Cardiac fibroblast (primary cell): ENCODE measurements around the gene RHBDF2.
A peak's percentile ranks its signal among the peaks of the same experiment; 100 is the strongest.
"Not testable (repeated sequence)": the region's sequence is repeated elsewhere in the genome, so short reads cannot be mapped to it uniquely, and the experiment has no call there.

ENCODE experiments used
- DNase-seq, 2 donors: peaks; one replicate each; pipeline versions ENCODE4 v3.0.0 to v3.0.0-alpha.2; 2010; ENCODE audit warnings: low read depth in 2 of 2
- H3K4me3 ChIP-seq, 2 donors: replicated peaks in 1 of 2; 1 replicate in 1 of 2; 2 replicates in 1 of 2; pipeline ENCODE4 v1.5.1; 2011; ENCODE audit warnings: low read depth in 2 of 2, low read length in 2 of 2, mild to moderate bottlenecking in 2 of 2, moderate library complexity in 1 of 2
- TF ChIP-seq, protein P1 (sequence below): IDR thresholded peaks from one replicate; pipeline ENCODE4 v1.5.1; 2011; ENCODE audit warnings: low read depth, mild to moderate bottlenecking, low read length, inconsistent platforms

The RHBDF2 gene

DNA sequence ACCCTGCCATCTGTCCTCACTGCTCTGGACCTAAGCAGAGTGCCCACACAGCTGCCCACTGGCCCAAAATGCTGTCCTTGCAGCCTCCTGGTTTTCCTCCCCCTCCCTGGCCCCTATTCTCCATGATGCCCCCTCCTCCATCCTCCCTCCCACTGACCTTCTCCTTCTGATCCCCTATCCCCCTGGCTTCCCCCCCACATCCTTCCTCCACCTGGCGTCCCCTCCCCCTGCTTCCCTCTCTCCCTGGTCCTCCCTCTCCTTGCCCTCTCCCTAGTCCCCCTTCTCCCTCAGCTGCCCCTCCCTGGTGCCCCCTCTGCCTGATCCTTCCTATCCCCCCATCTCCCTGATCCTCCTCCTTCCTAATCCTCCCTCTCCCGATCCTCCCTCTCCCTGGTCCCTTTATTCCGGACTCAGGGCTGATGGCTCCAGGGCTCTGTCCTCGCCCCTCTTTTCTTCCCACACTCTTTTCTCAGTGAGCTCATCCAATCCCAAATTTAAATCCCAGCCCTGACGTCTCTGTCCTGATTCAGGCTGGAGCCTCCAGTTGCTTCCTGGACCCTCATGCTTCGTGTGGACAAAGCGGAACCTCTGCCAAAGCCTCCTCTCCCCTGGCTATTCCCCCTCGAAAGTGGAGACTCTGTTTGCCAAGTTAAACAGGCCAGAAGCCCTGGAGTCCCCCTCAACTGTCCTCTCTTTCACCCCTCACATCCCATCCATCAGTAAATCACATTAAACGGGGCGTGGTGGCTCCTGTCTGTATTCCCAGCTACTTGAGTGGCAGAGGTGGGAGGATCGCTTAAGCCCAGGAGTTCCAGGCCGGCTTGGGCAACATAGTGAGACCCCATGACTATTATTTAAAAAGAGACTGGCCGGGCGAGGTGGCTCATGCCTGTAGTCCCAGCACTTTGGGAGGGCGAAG lies 18.1 kb upstream of the RHBDF2 start:
- TF ChIP-seq, protein P1, sequence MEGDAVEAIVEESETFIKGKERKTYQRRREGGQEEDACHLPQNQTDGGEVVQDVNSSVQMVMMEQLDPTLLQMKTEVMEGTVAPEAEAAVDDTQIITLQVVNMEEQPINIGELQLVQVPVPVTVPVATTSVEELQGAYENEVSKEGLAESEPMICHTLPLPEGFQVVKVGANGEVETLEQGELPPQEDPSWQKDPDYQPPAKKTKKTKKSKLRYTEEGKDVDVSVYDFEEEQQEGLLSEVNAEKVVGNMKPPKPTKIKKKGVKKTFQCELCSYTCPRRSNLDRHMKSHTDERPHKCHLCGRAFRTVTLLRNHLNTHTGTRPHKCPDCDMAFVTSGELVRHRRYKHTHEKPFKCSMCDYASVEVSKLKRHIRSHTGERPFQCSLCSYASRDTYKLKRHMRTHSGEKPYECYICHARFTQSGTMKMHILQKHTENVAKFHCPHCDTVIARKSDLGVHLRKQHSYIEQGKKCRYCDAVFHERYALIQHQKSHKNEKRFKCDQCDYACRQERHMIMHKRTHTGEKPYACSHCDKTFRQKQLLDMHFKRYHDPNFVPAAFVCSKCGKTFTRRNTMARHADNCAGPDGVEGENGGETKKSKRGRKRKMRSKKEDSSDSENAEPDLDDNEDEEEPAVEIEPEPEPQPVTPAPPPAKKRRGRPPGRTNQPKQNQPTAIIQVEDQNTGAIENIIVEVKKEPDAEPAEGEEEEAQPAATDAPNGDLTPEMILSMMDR = no peak
- no peak overlapping the region for H3K4me3 ChIP-seq
- DNase-seq = no peak

DNA sequence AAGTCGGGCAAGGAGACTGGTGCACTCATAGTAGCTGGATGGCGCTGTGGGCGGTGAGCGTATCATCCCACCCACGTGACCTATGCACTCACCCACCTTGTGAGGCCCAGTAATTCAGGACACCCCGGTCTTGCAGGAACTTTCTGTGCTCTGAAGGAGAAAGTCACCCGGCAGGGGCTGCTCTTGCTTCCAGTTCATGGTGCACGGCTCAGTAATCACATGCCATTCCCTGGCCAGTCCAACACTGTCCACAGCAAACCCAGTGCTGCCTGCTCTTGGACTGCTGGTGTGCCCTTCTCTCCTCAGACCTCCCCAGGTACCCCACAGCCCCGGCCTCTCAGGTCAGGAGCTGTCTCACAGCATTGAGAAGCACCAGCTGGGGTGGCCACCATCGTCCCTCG lies 16.4 kb upstream of the RHBDF2 start:
- no peak overlapping the region for H3K4me3 ChIP-seq
- DNase-seq = no peak
- TF ChIP-seq, protein P1 = no peak

DNA sequence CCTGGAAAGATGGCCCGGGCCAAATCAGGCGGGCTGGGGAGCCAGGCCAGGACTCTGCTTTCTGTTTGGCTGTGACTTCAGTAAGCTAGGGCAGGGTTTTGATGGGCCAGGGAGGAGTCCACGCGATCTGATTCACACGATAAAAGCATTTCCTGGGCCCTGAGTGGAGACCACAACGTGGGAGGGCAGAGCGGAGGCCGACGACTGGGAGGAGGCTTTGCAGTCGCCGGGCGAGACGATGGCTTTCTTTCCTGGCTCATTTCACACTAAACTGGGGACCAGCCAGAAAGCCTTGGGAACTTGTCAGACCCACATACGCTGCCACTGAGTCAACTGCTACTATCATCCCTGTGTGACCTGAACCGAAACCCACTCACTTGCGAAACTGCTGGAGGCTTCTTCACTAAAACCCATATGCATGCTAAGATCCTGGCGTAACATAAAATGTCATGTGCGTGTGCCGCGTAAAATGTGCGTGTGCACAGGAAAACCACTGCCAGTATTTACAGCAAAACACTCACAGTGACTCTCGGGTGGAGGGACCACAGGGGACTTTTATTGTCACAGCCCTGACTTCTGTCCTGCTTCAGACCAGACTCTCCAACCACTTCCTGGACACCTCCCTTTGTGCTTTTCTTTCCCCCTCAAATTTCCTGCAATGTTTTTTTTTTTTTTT lies 14.2 kb upstream of the RHBDF2 start:
- DNase-seq = peak; percentile 96 to 97
- peak overlapping the region; percentile 2 to 17 for H3K4me3 ChIP-seq

DNA sequence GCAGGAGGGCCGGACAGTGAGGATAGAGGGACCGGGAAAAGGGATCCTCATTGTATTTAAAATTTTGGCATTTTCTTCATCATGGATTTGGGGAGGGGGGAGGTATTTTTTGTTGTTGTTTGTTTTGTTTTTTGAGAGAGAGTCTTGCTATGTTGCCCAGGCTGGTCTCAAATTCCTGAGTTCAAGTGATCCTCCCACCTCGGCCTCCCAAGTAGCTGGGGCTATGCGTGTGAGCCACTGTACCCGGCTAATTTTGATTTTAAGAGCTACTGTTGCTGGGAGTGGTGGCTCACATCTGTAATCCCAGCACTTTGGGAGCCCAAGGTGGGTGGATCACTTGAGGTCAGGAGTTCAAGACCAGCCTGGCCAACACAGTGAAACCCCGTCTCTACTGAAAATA lies 13.1 kb upstream of the RHBDF2 start:
- H3K4me3 ChIP-seq, DNase-seq: not testable (repeated sequence)

More for the DNA sequence above, 14.2 kb upstream of the RHBDF2 start:
- TF ChIP-seq, protein P1 = no peak

DNA sequence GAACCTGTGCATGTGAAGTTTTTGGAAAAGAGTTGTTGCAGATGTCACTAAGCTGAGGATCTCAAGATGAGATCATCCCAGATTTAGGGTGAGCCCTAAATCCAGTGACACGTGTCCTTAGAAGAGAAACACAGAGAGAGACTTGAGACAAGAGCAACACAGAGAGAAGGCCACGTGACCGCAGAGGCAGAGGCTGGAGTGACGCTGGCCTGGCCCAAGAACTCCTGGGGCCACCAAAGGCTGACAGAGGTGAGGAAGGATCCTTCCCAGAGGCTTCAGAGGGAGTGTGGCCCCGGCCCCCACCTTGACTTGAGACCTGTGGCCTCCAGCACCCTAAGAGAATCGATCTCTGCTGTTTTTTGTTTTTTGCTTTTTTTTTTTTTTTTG lies 12.1 kb upstream of the RHBDF2 start:
- no peak for DNase-seq
- no peak overlapping the region for H3K4me3 ChIP-seq
- TF ChIP-seq, protein P1 = no peak

DNA sequence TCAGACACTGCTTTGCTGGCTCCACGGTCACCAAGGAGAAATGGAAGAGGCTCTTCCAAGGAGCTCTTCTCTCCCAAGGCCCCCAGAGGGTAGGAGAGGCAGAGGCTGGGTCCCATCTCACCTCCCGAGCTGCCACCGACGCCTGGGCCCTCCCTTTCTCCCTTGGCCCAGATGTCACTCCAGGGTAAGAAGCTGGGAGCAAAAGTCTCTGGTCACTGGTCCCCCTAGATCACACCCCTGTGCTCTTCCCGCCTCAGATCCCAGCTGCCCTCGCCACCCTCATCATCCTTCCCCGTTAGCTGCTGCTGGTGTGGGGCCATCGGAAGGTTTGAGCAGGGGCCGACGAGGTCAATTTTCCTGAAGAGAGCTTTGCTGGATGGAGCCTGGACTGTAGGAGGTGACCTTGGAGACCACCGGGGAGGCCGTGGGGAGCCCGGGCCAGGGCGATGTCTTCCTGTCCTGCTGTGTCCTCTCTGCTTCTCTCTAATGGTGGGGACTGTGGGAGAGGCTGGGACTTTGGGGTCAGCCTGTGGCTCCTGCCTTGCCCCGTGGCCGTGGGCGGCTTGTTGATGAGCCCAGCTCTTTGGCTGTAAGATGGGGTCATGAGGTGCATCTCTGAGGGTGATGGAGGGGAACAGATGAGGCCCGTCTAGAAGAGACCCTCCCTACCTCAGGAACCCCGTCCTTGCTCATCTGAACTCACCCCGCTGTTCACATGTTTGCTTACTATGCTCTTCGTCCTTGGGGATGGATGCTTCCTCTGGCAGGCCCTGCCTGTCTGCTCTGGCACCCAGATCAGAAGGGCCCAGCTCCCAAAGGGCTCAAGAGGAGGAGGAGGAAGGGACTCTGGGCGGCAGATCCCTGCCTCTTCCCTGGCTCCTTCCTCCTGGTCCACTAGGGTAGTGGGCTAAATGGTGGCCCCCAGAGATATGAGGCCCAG lies 11.4 kb upstream of the RHBDF2 start:
- no peak for DNase-seq
- no peak overlapping the region for H3K4me3 ChIP-seq
- TF ChIP-seq, protein P1 = no peak
